Mucosa of rectum (tissue), 2 donors: ENCODE measurements around the gene RPF1.
"Not testable (repeated sequence)": the region's sequence is repeated elsewhere in the genome, so short reads cannot be mapped to it uniquely, and the experiment has no call there.

Source experiments
- H3K27ac ChIP-seq, 2 donors: one replicate each; pipeline ENCODE4 v1.7.0; 2013; ENCODE audit warnings: inconsistent platforms in 2 of 2, low read depth in 2 of 2, low read length in 2 of 2
- H3K27me3 ChIP-seq, 2 donors: one replicate each; pipeline ENCODE4 v1.7.0; 2013; ENCODE audit warnings: low read length in 2 of 2; ENCODE audit not compliant: control insufficient read depth in 2 of 2, insufficient read depth in 2 of 2
- H3K36me3 ChIP-seq, 2 donors: one replicate each; pipeline ENCODE4 v1.7.0; 2013; ENCODE audit warnings: low read length in 2 of 2; ENCODE audit not compliant: control insufficient read depth in 2 of 2, insufficient read depth in 2 of 2
- H3K4me1 ChIP-seq, 2 donors: one replicate each; pipeline ENCODE4 v1.7.0; 2013; ENCODE audit warnings: low read length in 2 of 2, mild to moderate bottlenecking in 1 of 2; ENCODE audit not compliant: control insufficient read depth in 2 of 2, insufficient read depth in 2 of 2
- H3K4me3 ChIP-seq, 2 donors: one replicate each; pipeline ENCODE4 v1.7.0; 2013; ENCODE audit warnings: low read length in 2 of 2
- H3K9ac ChIP-seq, 2 donors: one replicate each; pipeline ENCODE4 v1.7.0; 2013; ENCODE audit warnings: low read length in 2 of 2, low read depth in 1 of 2, mild to moderate bottlenecking in 1 of 2
- H3K9me3 ChIP-seq, 2 donors: one replicate each; pipeline ENCODE4 v1.7.0; 2013; ENCODE audit warnings: low read length in 2 of 2; ENCODE audit not compliant: control insufficient read depth in 2 of 2
- donor health status: healthy.
- donor health status: Normal muscosa, but diverticular disease.

Gene RPF1

DNA sequence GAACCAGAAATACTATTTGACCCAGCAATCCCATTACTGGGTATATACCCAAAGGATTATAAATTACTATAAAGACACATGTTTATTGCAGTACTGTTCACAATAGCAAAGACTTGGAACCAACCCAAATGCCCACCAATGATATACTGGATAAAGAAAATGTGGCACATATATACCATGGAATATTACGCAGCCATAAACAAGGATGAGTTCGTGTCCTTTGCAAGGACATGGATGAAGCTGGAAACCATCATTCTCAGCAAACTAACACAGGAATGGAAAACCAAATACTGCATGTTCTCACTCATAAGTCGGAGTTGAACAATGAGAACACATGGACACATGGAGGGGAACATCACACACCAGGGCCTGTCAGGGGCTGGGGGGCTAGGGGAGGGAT is 30.4 kb upstream of the RPF1 start:
- H3K9me3 ChIP-seq, H3K4me1 ChIP-seq, H3K27ac ChIP-seq, H3K36me3 ChIP-seq, H3K9ac ChIP-seq, H3K27me3 ChIP-seq, H3K4me3 ChIP-seq: not testable (repeated sequence)

DNA sequence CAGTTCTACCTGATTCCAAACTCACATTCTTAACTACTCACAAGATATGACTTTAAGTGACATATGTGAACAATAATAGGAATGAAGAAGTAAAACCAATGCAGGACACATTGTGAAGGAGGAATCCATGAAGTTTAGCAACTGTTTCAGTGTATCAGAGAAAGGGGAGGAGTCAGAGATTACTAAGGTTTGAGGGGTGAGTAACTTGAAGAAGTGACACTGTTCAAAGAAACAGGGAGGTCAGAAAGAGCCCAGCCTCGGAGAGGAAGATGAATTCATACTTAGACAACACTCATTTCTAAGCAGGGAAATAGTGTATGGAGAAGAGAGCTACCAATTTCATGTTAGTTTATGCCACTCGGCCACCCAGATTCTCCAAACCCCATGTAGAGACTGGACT is 28.2 kb upstream of the RPF1 start:
- no peaks in the 10 kb centered on the region for H3K36me3 ChIP-seq

DNA sequence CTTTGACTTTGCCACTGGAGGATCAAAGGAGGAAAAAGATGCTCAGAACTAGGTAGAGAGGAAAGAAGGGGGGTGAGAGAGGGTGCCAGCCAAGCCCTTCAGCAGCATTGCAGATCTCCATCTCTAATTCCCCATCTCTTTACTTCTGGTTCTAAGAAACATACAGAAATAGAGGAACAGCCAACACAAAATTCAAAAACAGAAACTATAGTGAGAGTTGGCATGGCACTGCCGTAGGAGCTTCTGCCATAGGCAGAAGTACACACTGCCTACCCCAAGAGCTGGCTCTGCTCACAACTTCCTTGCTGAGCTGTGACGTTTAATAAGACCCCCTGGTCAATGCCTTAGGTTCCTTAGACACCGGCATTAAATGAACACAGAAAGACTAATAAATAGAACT is 26.6 kb upstream of the RPF1 start:
- H3K9me3 ChIP-seq, result no peaks in the 10 kb centered on the region
- H3K4me3 ChIP-seq, result no peak overlapping the region
- no peaks in the 10 kb centered on the region for H3K27me3 ChIP-seq
- H3K9ac ChIP-seq, result no peak overlapping the region
- no peaks in the 10 kb centered on the region for H3K4me1 ChIP-seq
- no peaks in the 10 kb centered on the region for H3K36me3 ChIP-seq
- no peak overlapping the region for H3K27ac ChIP-seq

More for the DNA sequence above, 28.2 kb upstream of the RPF1 start:
- H3K4me1 ChIP-seq, result no peaks in the 10 kb centered on the region
- H3K4me3 ChIP-seq, result no peak overlapping the region
- H3K9me3 ChIP-seq, result no peaks in the 10 kb centered on the region
- no peak overlapping the region for H3K9ac ChIP-seq
- H3K27me3 ChIP-seq, result no peaks in the 10 kb centered on the region
- H3K27ac ChIP-seq, result no peak overlapping the region

DNA sequence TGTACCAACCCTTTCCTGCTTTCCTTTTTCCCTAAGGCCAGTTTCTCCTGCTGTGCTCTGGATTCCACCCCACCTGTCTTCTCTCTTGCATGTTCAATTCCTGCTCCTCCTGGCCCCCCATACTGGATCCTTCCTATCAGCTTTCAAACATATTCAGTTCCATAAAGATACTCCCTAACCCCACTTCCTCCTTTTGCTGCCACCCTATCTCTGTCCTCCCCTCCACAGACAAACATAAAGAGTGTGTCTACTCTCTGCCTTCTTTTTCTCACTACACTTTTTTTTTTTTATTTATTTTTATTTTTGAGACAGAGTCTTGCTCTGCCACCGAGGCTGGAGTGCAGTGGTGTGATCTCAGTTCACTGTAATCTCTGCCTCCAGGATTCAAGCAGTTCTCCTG is 16.9 kb upstream of the RPF1 start:
- Histone ChIP-seq H3K9me3 (no peaks in the 10 kb centered on the region), H3K9ac (no peak overlapping the region), H3K4me1 (no peaks in the 10 kb centered on the region), H3K4me3 (no peak overlapping the region), H3K27ac (no peak overlapping the region), H3K36me3 (no peaks in the 10 kb centered on the region), H3K27me3 (no peaks in the 10 kb centered on the region)

DNA sequence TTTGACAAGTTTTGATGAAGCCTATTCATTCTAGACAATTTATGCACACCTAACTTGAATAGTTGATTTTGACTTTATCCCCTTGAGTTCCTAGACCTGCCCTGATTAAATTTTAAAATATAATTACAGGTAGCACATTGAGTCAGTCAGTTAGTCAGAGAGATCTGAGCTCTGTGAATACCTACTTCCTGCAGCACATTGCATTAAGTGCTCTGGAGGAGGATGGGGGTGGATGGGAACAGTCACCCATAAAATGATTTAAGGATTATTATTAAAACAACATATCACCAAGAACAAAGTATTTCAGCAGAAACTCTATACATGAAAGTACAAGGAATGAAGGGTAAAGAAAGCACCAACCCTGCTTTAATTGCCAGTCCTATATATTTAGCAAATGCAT is 11.8 kb upstream of the RPF1 start:
- Histone ChIP-seq H3K4me1 (no peaks in the 10 kb centered on the region), H3K36me3 (no peaks in the 10 kb centered on the region), H3K4me3 (no peak overlapping the region), H3K9me3 (no peaks in the 10 kb centered on the region), H3K27me3 (peaks cover 3 to 5% of the 10 kb centered on the region in 2 donors), H3K27ac (no peak overlapping the region), H3K9ac (no peak overlapping the region)

DNA sequence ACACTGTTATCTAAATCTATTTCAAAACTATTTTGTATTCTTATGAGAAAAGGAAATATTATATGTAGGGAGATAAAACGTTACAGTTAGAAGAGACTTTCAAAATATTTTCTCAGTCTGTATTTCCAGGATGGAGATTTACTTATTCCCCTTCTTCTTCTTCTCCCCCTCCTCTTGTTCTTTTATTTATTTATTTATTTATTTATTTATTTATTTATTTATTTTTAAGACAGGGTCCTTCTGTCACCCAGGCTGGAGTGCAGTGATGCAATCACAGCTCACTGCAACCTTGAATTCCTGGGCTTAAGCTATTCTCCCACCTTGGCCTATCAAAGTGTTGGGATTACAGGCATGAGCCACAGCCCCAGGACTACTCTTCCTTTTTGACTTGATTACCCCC is 2.8 kb upstream of the RPF1 start:
- Histone ChIP-seq H3K27me3 (peaks cover 12 to 16% of the 10 kb centered on the region in 2 donors), H3K4me1 (peaks cover 7 to 11% of the 10 kb centered on the region in 2 donors), H3K4me3 (no peak overlapping the region)

DNA sequence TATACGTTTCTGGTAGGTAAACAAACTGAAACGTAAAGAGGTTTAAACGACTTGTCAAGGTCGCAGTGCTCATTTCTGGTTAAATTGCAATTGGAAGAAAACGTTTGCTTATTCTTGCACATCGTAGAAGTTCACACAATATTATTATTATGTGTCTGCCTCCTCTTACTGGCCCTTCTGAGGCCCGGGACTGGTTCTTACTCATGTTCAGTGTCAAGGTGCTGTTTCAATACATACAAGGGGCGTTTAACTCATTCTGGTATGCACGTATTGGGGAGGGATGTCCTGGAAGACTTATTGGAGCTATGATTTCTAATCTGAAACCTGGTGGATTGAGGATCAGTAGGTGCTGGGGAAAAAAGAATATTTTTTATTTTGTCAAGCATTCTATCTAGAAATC is 932 bp downstream of the RPF1 start:
- Histone ChIP-seq H3K27ac (peak overlapping the region; percentile 88 to 91), H3K27me3 (peaks cover 11% of the 10 kb centered on the region in 2 donors), H3K4me1 (peaks cover 7 to 11% of the 10 kb centered on the region in 2 donors), H3K9ac (peak overlapping the region; percentile 84 to 90), H3K4me3 (peak overlapping the region; percentile 94 to 98), H3K36me3 (peaks cover 9 to 15% of the 10 kb centered on the region in 2 donors), H3K9me3 (no peaks in the 10 kb centered on the region)

More for the DNA sequence above, 2.8 kb upstream of the RPF1 start:
- Histone ChIP-seq H3K27ac (no peak overlapping the region), H3K36me3 (peaks cover 0 to 2% of the 10 kb centered on the region in 2 donors), H3K9ac (no peak overlapping the region), H3K9me3 (no peaks in the 10 kb centered on the region)

DNA sequence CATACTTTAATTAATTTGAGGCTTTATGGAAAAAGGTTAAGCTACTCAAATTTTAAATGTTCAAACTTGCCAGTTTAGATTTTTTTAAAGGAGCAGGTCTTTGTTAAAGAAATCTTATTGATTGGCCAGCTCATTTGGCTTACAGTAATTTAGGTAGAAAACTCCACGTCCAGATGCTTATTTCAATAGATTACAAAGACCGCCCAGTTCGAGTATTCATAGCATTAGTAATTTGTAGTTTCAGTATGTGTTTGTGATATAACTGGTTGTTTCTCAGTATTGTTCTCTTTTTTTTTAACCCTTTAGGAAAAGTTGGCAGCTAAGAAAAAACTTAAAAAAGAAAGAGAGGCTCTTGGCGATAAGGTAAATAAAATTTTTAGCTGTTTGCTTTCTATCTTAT is 1.6 kb downstream of the RPF1 start:
- Histone ChIP-seq H3K4me1 (peaks cover 7 to 11% of the 10 kb centered on the region in 2 donors), H3K9ac (no peak overlapping the region), H3K4me3 (peak overlapping the region in 1 of 2 donors; percentile 98), H3K9me3 (no peaks in the 10 kb centered on the region), H3K36me3 (peaks cover 9 to 15% of the 10 kb centered on the region in 2 donors), H3K27ac (no peak overlapping the region), H3K27me3 (peaks cover 6 to 9% of the 10 kb centered on the region in 2 donors)

DNA sequence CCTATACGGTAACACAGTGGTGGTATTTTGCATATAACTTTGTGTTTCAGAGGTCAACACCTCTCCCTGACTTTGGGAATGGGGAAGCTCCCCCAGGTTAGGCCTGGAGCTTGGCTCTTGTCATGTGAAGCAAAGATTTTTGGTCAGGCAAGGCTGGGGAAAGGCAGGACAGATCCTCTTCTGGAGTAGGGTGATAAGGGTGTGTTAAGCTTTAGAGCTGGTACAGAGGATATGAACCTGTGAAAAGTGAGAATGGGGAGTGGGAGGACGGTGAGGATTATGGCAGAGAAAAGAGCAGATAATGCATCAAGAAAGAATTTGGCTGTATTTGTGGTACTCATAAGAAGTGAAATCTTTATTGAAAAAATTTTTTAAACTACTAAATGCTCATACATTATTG is 2.3 kb downstream of the RPF1 start:
- no peak overlapping the region for H3K4me3 ChIP-seq
- H3K36me3 ChIP-seq, result peaks cover 13 to 15% of the 10 kb centered on the region in 2 donors
- no peaks in the 10 kb centered on the region for H3K9me3 ChIP-seq
- peaks cover 7 to 11% of the 10 kb centered on the region in 2 donors for H3K4me1 ChIP-seq
- H3K27ac ChIP-seq, result no peak overlapping the region
- no peak overlapping the region for H3K9ac ChIP-seq
- H3K27me3 ChIP-seq, result peaks cover 6 to 7% of the 10 kb centered on the region in 2 donors

DNA sequence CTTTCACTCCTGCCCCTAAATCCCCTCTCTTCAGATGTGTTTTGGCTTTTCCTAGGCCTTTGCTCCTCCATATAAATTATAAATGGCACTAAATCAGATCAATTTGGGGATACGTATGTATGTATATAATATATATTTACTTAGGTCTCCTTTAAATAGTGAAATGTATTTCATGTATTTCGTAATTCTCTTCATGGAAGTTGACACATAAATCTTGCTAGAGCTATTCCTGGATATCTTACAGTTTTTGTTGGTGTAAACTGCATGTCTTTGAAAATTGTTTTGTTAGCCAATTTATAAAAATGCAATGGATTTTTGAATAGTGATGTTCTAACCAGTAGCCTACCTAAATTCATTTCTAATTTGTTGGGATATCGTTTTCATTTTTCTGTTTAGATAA is 9.0 kb downstream of the RPF1 start:
- Histone ChIP-seq H3K27me3 (no peaks in the 10 kb centered on the region), H3K9ac (no peak overlapping the region), H3K36me3 (peaks cover 43 to 46% of the 10 kb centered on the region in 2 donors), H3K4me3 (no peak overlapping the region), H3K4me1 (no peaks in the 10 kb centered on the region), H3K9me3 (no peaks in the 10 kb centered on the region), H3K27ac (no peak overlapping the region)

DNA sequence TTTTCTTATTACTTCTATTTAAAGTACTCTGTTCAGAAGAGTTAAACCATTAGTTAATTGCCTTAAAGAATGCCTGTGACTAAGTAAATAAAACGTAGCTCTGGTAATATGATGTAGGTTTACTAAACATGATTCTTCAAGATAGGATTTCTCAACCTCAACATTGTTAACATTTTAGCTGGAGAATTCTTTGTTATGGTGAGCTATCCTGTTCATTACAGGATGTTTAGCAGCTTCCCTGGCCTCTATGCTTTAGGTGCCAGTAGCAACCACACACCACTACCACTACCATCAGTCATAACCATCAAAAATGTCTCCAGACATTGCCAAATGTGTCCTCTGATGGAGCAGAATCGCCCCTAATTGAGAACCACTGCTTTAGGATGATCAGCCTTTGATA is 10.7 kb downstream of the RPF1 start:
- Histone ChIP-seq H3K27me3 (no peaks in the 10 kb centered on the region), H3K36me3 (peaks cover 41 to 49% of the 10 kb centered on the region in 2 donors), H3K4me1 (no peaks in the 10 kb centered on the region), H3K27ac (no peak overlapping the region), H3K9me3 (no peaks in the 10 kb centered on the region), H3K9ac (no peak overlapping the region), H3K4me3 (no peak overlapping the region)
